ENCODE results near the gene IMPA2. TPM values are rescaled to one million over a fixed set of nuclear protein-coding genes. Genes with fewer than 3 reads are reported as not detected.

IMPA2 gene
- total and polyA plus RNA-seq, 2 of the 4 experiments (the other 2 are of a cell fraction) = 5.4 to 5.5 TPM

DNA sequence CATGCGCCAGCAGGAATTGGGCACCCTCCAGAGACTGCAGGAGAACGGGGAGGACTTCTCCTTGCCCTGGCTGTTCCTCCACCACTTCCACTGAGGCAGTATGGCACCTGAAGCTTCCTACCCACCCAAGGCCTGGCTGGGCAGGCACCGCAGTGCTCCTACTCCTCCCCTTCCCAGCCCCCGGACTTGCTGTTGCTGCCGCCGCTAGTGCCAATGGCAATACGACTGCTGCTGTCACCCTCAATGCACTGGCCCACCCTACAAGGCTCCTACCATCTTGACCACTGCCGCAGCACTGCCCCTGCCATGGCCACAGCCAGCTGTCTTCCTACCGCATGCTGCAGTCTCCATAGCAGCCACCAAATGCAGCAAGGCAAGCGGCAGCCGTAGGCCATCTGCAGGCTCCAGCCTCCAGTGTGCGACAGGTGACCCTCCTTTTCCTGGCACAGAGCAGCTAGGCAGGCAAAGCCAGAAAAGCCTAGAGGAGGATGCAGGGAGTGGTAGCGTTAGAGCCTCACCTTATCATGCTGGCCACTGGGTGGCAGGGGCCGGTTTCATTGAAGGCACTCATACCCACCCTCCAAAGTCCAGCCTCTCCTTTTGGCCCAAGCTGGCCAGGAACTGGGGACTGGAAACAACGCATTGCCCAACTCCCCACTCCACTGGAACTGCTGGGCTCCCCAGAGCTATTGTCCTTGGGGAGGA is 64.9 kb downstream of the IMPA2 start:
- no peak overlapping the region for H2AFZ ChIP-seq (replicated peaks; ENCODE audit: low read length, poor library complexity)
- H3K14ac ChIP-seq (replicated peaks; ENCODE audit: low read depth, low read length) = no peak overlapping the region
- POLR2A ChIA-PET (ENCODE audit: unreplicated experiment) = no interaction called here
- peaks cover 12% of the 10 kb centered on the region for H3K4me1 ChIP-seq (ENCODE audit: control insufficient read depth, insufficient read depth, low read length)
- H3K9me1 ChIP-seq (ENCODE audit: insufficient read depth, low read length) = 0 out of 2 replicates have a peak, but pooled peaks cover 1% of the 10 kb centered on the region
- 89% methylated on average over 9 of the region's 15 CpGs; no CpG with 5 or more reads in 1 of the 2 experiments for WGBS, 2 experiments (ENCODE audit: extremely low coverage in 2 of 2, insufficient read length in 1 of 2)
- ATAC-seq (ENCODE audit: low read depth) (no peak), DNase-seq (no peak)
- H3K56ac ChIP-seq (ENCODE audit: extremely low read depth, insufficient read depth, low read length) = no peak overlapping the region
- dilution Hi-C loops (cut with HindIII; ENCODE audit: low sequenced_read_pairs, unreplicated experiment) = no loop called here
- no peak overlapping the region for H2AK5ac ChIP-seq (ENCODE audit: low read depth, low read length)
- H4K20me1 ChIP-seq (ENCODE audit: insufficient read depth, low read length) = no peaks in the 10 kb centered on the region; the same call in 1 of the 2 replicates
- H3K4me2 ChIP-seq (ENCODE audit: low read depth, low read length) = no peak overlapping the region
- in situ Hi-C loops (cut with MboI; ENCODE audit: low sequenced_read_pairs) = no loop called here
- no peaks in the 10 kb centered on the region for H3K27me3 ChIP-seq (ENCODE audit: control insufficient read depth, insufficient read depth, low read length)
- H2BK5ac ChIP-seq (ENCODE audit: low read depth, low read length, poor library complexity, severe bottlenecking) = no peak overlapping the region
- H2AK9ac ChIP-seq (replicated peaks; ENCODE audit: low read depth, low read length, poor library complexity) = no peak overlapping the region
- H2BK120ac ChIP-seq (ENCODE audit: low read depth, low read length) = no peak overlapping the region
- H3K18ac ChIP-seq (ENCODE audit: low read depth, low read length) = no peak overlapping the region
- H3K27ac ChIP-seq (ENCODE audit: insufficient read depth, low read length) = no peak overlapping the region
- H4K91ac ChIP-seq (ENCODE audit: insufficient read depth, low read depth, low read length) = no peak overlapping the region
- no peaks in the 10 kb centered on the region for H3K79me1 ChIP-seq (ENCODE audit: low read depth in 1 of 2, low read length in 2 of 2)
- no TSS peak for BruUV-seq (replicated peaks)
- TF ChIP-seq SMC3 (IDR thresholded peaks at IDR 0.05; ENCODE audit: low read depth, low read length) (no peak), FOS (IDR thresholded peaks at IDR 0.05; ENCODE audit: low read depth, low read length) (no peak)
- H3K23ac ChIP-seq (ENCODE audit: low read depth, low read length) = no peak overlapping the region
- intact Hi-C loops (cut with micrococcal nuclease) = loop anchor here (10.0 kb wide), 1 partner anchor 189 kb away; no protein-coding TSS in a partner anchor
- H3K36me3 ChIP-seq (ENCODE audit: control insufficient read depth, insufficient read depth, low read length) = no peaks in the 10 kb centered on the region
- CTCF ChIA-PET = no interaction called here
- no peak overlapping the region for H2BK15ac ChIP-seq (ENCODE audit: low read depth, low read length)
- no peak overlapping the region for H3K9ac ChIP-seq (ENCODE audit: low read depth, low read length)
- H2BK20ac ChIP-seq (ENCODE audit: low read depth, low read length) = no peak overlapping the region
- H3K4me3 ChIP-seq (ENCODE audit: insufficient read depth, low read depth, low read length) = no peak overlapping the region
- H3K4ac ChIP-seq (ENCODE audit: low read depth, low read length) = no peak overlapping the region; the same call in 1 of the 2 replicates
- H4K5ac ChIP-seq (ENCODE audit: low read depth, low read length) = no peak overlapping the region
- H3K9me3 ChIP-seq (ENCODE audit: control insufficient read depth, insufficient read depth, low read length) = no peaks in the 10 kb centered on the region
- H4K8ac ChIP-seq (ENCODE audit: low read depth in 2 of 2, low read length in 2 of 2) = no peak overlapping the region
